ENCODE measurements around the gene NUP93.

The NUP93 gene

GRCh38 chr16:56828647-56829046, 98.7 kb downstream of the NUP93 start:
- no peak overlapping the region for H3K4me3 ChIP-seq (ENCODE audit: low read depth, low read length)
- DNase-seq (ENCODE audit: low read depth): no peak
- TF ChIP-seq CTCF (IDR thresholded peaks at IDR 0.05; ENCODE audit: control insufficient read depth, extremely low read depth, insufficient read depth): no peak

- no peak for DNase-seq (ENCODE audit: low read depth)
- TF ChIP-seq CTCF (IDR thresholded peaks at IDR 0.05; ENCODE audit: control insufficient read depth, extremely low read depth, insufficient read depth): no peak
- H3K4me3 ChIP-seq (ENCODE audit: low read depth, low read length): no peak overlapping the region
These were observed 100.7 kb downstream of the NUP93 start for GRCh38 chr16:56830669-56831068.

- no peak for DNase-seq (ENCODE audit: low read depth)
- no peak for TF ChIP-seq CTCF (IDR thresholded peaks at IDR 0.05; ENCODE audit: control insufficient read depth, extremely low read depth, insufficient read depth)
- no peak overlapping the region for H3K4me3 ChIP-seq (ENCODE audit: low read depth, low read length)
These were observed 102.8 kb downstream of the NUP93 start for GRCh38 chr16:56832768-56833167.

GRCh38 chr16:56833243-56833970, 103.5 kb downstream of the NUP93 start:
- no peak overlapping the region for H3K4me3 ChIP-seq (ENCODE audit: low read depth, low read length)
- TF ChIP-seq CTCF (IDR thresholded peaks at IDR 0.05; ENCODE audit: control insufficient read depth, extremely low read depth, insufficient read depth): no peak
- no peak for DNase-seq (ENCODE audit: low read depth)

GRCh38 chr16:56835320-56835719, 105.4 kb downstream of the NUP93 start:
- H3K4me3 ChIP-seq (ENCODE audit: low read depth, low read length): no peak overlapping the region
- no peak for TF ChIP-seq CTCF (IDR thresholded peaks at IDR 0.05; ENCODE audit: control insufficient read depth, extremely low read depth, insufficient read depth)
- DNase-seq (ENCODE audit: low read depth): no peak

- H3K4me3 ChIP-seq (ENCODE audit: low read depth, low read length): no peak overlapping the region
- no peak for DNase-seq (ENCODE audit: low read depth)
- TF ChIP-seq CTCF (IDR thresholded peaks at IDR 0.05; ENCODE audit: control insufficient read depth, extremely low read depth, insufficient read depth): no peak
These were observed 106.7 kb downstream of the NUP93 start for GRCh38 chr16:56836410-56837230.
